ENCODE results near the gene TSSK6.

The TSSK6 gene

DNA sequence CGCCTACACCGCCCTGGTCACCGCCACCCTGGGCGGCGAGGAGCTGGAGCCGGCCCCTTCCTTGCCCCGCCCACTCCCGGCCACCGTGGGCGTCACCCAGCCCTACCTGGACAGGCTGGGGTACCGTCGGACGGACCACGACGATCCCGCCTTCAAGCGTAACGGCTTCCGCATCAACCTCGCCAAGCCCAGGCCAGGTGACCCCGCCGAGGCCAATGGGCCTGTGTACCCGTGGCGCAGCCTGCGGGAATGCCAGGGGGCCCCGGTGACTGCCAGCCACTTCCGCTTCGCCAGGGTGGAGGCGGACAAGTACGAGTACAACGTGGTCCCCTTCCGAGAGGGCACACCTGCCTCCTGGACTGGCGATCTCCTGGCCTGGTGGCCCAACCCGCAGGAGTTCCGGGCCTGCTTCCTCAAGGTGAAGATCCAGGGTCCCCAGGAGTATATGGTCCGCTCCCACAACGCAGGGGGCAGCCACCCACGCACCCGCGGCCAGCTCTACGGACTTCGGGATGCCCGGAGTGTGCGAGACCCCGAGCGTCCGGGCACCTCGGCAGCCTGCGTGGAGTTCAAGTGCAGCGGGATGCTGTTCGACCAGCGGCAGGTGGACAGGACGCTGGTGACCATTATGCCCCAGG, 29.7 kb upstream of the TSSK6 start:
- no peak for DNase-seq (ENCODE audit: low read depth in 3 of 3)

- no peak for DNase-seq (ENCODE audit: low read depth in 3 of 3)
Measured at GRCh38 chr19:19544257-19544953, 29.1 kb upstream of the TSSK6 start.

- DNase-seq (ENCODE audit: low read depth in 3 of 3): no peak
Measured at GRCh38 chr19:19543640-19544039, 28.3 kb upstream of the TSSK6 start.

GRCh38 chr19:19543101-19543500, 27.8 kb upstream of the TSSK6 start:
- DNase-seq (ENCODE audit: low read depth in 3 of 3): no peak

GRCh38 chr19:19542507-19542906, 27.2 kb upstream of the TSSK6 start:
- no peak for DNase-seq (ENCODE audit: low read depth in 3 of 3)

GRCh38 chr19:19541616-19542015, 26.3 kb upstream of the TSSK6 start:
- no peak for DNase-seq (ENCODE audit: low read depth in 3 of 3)

GRCh38 chr19:19540715-19541515, 25.6 kb upstream of the TSSK6 start:
- peak; percentile 58 to 90 (median 76) for DNase-seq (ENCODE audit: low read depth in 3 of 3)

GRCh38 chr19:19540064-19540714, 24.8 kb upstream of the TSSK6 start:
- DNase-seq (ENCODE audit: low read depth in 3 of 3): peak; percentile 51 to 77 (median 74)

DNA sequence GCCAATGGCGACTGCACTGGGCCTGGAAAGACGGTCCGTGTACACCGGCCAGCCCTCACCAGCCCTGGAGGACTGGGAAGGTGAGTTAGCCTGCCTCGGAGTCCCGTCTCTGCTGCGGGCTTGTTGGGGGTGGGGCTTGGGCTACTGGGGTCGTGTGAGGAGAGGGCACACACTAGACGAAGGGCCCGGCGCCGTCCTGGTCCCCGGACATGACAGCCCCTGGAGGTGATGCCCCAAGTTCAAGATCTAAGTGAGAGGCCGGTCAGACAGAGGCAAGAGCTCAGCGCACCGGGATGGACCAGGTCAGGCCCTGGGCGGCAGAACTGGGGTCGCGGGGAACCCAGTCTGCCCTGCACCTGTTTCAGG, 24.3 kb upstream of the TSSK6 start:
- no peak for DNase-seq (ENCODE audit: low read depth in 3 of 3)

DNA sequence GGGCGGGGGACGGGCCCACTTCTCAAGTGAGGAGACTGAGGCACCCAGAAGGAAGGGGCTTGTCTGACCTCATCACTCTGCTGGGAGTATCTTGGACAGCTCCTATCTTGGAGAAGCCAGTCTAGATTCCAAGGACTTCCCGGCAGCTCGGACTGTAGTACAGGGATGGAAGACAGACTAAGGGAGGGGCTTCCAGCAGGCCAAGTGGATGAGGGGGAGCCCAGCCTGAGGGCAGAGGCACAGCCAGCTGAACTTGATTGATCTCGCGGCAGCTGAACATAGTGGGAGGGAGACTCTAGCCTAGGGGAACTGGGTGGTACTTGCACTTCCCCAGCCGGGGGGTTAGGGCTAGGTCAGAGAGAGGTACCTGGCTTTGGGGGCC, 23.4 kb upstream of the TSSK6 start:
- DNase-seq (ENCODE audit: low read depth in 3 of 3): no peak

DNA sequence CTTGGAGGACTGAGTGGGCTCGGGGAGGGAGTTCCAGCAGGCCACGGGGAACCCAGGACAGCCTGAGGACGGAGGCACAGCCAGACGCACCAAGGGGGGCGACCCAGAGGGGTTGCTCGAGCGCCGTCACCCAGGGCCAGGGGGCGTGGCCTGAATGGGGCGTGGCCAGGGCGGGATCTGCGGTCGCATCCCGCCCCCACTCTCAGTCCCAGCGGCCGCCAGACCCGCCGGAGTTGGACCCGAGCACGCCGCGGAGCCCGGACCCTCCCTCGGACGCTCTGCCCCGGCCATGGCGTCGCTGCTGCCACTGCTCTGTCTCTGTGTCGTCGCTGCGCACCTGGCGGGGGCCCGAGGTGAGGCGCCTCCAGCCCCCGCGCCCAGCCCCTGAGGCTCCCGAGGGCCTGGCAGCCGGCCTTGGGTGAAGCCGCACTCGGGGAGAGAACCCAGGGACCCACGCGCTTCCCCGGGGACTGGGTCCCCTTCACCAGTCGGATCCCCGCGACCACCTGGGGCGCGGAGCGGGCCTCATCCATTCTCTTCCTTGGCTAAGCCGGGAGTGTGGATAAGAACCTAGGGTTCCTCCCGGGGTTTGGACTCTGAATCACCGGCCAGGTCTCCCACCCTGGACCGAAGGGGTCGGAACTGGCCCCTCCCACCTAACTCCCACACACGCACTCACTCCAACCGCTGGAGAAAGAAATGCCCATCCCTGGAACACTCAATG, 22.9 kb upstream of the TSSK6 start, which contains the start of gene CILP2:
Gene CILP2, plus strand, starts transcription at position 205 of the 724 bp plus-strand sequence. Its CDS starts 85 bp downstream, at position 290.
- DNase-seq (ENCODE audit: low read depth in 3 of 3): no peak

DNA sequence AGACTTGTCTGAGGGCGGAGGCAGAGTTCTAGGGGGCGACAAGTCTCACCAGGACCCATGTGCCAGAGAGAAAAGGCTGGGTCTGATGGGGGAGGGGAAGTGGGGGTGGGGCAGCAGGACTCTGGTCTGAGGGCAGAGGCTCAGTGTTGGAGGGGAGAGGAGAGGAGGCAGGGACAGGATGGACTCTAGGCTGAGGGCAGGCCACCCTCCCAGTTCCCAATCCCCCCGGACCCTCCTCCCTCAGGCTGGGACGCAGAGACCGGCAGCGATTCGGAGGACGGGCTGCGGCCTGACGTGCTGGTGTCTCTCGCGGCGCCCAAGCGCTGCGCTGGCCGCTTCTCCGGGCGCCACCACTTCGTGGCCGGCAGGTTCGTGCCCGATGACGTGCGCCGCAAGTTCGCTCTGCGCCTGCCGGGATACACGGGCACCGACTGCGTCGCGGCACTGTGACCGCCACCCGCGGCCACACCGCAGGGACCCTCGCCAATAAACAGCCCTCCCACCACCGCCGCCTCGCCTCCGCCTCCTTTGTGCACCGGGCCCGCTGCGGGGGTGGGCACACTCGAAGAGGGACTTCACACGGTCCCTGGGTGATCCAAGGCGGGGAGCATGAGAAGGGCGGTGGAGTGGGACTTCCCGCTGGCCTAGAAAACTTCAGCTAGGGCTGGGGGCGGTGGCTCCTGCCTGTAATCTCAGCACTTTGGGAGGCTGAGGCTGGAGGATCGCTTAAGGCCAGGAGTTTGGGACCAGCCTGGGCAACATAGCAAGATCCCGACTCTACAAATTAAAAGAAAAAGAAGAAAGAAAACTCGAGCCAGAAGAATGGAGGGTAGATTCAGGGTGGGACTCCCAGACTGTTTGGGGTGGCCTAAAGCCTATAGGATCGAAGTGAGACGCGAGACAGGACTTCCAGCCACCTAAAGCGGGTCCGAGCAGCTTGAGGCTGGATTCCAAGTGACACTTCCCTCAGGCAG, 22.0 kb upstream of the TSSK6 start:
- DNase-seq (ENCODE audit: low read depth in 3 of 3): no peak

- DNase-seq (ENCODE audit: low read depth in 3 of 3): no peak
Measured at GRCh38 chr19:19535311-19536191, 20.2 kb upstream of the TSSK6 start.

DNA sequence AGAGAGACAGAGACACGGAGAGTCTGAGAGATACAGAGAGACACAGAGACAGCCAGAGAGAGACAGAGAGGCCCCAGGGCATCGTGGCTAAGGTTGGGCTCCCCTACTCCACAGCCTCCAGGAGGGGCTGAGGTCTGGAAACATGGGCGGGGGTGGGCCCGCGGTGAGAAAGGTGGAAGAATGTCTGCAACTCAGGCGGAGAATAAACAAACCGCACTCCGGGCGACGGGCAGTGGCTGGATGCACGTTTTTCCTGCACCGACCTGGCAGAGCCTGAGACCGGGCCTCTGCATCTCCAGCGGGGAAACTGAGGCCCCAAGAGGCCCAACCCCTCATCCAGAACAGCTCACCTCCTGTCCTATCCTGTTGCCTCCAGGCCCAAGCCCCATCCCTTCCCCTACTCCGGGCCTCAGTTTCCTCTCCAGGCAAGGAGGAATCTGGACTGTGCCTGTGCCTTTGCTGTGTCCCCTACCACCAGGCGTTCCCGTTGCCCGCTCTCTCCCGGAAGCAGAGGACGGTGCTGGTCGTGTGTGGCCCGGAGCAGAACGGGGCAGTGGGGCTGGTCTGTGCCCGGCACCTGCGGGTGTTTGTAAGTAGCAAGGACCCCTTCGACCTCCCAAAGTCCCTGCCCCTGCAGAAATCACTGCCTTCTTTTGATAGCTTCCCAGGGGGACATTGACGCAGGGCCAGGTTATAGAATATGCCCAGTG, 19.4 kb upstream of the TSSK6 start:
- DNase-seq (ENCODE audit: low read depth in 3 of 3): no peak

- DNase-seq (ENCODE audit: low read depth in 3 of 3): no peak
Measured at GRCh38 chr19:19533841-19534240, 18.5 kb upstream of the TSSK6 start.

DNA sequence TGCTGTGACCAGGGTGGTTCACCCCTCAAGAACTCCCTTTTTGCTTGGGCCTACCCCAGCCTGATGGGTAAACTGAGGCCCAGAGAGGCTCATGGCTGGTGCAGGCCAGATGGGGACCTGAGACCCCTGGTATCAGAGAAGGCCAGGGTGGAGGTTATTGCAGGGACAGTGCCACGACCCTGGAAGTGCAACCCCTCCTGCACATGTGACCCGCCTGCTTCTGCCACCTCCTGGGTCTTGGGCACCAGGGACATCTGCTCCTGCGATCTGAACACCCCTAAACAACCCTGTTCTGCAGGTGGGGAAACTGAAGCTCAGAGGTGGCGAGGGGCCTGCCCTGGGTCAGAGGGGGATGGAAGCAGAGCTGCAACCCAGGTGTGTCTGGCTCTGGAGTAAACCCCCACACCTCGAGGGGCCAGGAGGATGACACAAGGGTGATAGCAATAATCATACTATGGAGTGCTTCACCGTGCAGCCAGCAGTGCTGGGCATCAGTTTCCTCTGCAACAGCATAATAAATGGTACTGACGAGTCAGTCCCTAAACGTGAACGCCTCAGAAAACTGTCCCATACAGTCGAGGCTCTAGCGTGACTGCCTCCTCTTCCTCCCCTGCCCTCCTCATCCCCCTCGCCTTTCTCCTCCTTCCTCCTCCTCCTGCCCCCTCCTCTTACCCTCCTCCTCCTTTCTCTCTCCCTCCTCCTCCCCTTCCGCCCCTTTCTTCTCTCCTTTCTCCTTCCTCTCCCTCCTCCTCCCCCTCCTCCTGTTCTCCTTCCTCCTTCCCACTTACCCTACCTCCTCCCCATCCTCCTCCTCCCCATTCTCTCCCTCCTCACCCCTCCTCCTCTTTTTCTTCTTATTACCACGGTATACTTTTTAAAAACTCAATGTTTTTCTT, 17.7 kb upstream of the TSSK6 start:
- DNase-seq (ENCODE audit: low read depth in 3 of 3): no peak

DNA sequence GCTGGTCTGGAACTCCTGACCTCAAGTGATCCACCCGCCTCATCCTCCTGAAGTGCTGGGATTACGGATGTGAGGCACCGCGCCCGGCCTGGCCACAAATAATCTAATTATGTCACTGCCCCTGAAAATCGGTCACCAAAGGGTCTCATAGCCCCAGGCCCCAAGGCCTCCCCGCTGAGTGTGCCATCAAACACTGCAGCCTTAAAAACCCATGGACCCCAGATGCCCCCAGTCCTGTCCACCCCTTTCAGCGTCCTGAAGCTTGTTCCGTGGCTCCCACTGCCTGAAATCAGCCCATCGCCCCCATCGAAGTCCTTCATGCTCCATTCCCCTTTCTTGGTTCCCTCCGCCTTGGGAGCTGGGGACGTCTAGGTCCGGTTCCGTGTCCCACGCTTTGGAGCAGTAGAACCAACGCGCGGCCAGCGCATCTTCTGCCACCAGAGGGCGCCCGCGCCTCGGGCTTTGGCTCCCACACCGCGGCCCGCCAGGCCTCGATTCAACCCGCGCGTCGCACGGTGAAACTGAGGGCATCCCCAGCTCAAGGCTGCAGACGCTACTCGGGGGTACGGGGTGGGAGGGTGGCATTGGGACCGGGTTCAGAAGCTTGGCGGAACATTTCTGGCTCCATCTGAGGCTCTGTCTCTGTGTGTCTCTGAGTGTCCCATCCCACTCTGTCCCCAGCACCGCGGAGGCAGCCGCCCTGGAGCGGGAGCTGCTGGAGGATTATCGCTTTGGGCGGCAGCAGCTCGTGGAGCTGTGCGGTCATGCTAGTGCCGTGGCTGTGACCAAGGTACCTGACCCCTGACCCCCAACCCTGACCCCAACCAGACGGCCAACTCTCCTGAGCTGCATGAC, 16.8 kb upstream of the TSSK6 start:
- DNase-seq (ENCODE audit: low read depth in 3 of 3): peak; percentile 69 to 83 (median 82)
